NK-92 (cell line): ENCODE data around the gene ABI1.
"Not testable (repeated sequence)": the region's sequence is repeated elsewhere in the genome, so short reads cannot be mapped to it uniquely, and the experiment has no call there.

Source experiments
- DNase-seq: peaks from one replicate; lab custom pipeline; 2025; ENCODE audit not compliant: unreplicated experiment; lab: John Stamatoyannopoulos, UW

ABI1 gene

DNA sequence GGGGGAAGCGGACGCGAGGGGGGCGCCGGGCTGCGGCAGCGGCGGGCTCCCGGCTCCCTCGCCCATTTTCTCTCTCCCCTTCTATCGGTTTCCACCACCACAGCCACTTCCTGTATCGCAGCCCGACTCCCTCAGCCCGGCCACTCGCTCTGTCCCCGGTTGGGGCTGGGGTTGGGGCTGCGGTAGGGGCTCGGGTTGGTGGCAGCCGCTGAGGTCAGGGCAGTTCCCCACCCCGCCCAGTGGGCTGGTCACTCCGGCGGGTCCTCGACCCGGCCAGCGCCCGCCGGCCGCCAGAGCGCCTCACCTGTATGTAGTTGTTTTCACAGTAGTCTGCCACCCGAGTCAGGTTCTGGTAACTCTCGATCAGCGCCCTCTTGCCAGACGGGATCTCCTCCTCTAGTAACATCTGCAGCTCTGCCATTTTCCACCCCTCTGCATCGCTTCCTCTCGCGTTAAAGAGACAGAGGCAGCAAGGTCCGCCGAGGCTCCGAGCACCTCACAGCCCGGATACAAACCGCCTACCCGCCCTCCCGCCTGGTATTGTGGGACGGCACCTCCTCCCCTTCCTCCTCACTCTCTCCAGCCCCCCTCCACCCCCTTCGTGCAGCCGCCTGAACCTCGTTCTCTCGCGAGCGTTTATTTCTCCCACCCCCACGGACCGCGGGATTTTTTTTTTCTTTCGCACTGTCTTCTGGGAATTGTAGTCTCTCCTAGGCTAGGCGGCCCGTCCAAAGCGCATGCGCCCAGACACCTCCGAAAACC, at the start of gene ABI1:
ABI1 (minus strand) TSS at position 516 of the 762 bp plus-strand sequence; CDS start at position 421, 95 bp downstream.
- peak; percentile 97 for DNase-seq

DNA sequence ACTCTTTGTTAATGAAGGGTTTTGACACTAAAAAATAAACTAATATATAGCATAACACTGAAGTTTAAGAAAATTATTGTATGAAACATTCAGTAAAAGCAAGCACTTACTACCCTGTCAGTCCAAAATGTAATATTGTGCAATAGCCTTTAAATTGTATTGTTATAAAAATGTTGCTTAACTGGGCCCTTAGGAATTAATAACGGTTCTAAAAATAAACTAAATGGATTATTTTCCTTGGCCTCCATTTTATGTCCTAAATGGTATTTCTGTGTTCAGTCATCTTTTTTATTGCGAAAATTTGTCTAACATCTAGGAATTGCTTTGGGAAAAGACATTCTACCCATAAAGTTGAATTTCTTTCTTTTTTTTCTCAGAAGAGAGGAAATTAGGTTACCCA, 49.0 kb upstream of the ABI1 start:
- no peak for DNase-seq

DNA sequence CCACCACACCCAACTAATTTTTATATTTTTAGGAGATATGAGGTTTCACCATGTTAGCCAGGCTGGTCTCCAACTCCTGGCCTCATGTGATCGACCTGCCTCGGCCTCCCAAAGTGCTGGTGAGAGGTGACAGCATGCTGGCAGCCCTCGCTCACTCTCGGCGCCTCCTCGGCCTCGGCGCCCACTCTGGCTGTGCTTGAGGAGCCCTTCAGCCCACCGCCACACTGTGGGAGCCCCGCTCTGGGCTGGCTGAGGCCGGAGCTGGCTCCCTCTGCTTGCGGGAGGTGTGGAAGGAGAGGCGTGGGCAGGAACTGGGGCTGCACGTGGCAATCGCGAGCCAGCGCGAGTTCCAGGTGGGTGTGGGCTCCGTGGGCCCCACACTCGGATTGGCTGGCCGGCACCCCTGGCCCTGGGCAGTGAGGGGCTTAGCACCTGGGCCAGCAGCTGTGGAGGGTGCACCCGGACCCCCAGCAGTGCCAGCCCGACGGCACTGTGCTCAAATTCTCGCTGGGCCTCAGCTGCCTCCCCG, 44.6 kb upstream of the ABI1 start:
- DNase-seq: not testable (repeated sequence)

DNA sequence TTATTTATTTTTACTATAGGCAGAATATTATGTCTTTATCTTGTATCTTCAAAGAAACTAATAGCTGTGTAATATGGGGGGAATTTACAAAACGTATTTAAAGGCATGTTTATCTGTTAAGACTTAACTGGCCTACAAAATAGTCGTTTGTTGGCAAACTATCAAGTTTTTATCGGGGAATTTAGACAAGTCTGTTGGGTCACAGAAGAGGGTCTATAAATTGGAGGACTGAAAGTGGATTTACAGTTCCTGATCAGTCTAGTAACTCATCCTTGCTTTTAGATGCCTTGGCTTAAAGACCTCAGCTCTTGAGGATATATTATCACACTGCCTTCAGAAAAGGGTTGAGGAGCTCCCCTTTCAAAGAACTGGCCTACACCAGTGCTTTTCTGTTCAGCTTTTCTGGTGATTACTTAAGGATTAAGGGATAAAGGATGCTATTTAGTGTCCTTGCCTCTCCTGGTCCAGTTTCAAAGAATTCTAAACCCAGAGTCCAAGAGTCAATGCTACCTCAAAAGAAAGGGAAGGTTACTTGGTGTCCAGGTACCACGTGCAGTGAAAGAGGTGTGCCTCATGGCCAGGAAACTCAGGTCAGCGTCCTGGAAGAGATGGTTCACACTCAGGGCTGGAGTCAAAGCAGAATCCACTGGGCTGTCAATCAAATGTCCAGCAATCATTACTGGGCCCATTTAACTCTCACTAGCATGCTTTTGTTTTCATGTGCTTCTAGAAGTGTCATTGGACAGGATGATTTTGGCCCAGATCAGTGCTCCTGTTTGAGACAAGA, 42.9 kb upstream of the ABI1 start:
- no peak for DNase-seq

DNA sequence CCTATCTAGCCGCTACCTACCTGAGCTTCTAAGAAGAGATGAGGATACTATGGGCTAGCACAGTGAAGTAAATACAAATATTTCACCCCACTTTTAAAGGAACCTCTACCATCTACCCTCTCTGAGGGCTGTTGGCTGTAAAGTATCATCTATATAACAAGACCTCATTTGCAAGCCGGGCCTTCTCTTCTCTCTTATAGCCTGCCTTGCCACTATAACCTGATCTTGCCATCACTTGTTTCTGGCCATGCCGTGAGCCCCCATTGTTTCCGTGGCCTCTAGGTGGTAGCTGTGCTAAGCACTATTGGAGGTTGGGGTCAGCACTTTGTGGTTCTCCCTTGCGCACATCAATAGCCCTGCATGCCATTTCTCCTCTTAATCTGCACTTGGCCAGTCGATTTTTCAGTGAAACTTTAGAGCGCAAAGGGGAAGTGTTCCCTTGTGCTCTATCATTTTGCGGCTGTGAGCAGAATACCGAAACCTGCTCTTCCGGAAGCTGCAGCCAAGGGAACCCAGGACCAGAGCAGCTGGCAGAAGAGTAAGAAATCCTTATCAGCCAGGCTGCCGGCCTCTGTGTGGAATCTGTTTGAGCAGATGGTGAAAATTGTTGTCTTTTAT, 31.7 kb upstream of the ABI1 start:
- not testable (repeated sequence) for DNase-seq

GRCh38 chr10:26890956-26891355, 30.2 kb upstream of the ABI1 start:
- DNase-seq: no peak

- DNase-seq: no peak
These were observed 27.0 kb upstream of the ABI1 start for GRCh38 chr10:26887611-26888215.

GRCh38 chr10:26881600-26882331, 21.0 kb upstream of the ABI1 start:
- no peak for DNase-seq

DNA sequence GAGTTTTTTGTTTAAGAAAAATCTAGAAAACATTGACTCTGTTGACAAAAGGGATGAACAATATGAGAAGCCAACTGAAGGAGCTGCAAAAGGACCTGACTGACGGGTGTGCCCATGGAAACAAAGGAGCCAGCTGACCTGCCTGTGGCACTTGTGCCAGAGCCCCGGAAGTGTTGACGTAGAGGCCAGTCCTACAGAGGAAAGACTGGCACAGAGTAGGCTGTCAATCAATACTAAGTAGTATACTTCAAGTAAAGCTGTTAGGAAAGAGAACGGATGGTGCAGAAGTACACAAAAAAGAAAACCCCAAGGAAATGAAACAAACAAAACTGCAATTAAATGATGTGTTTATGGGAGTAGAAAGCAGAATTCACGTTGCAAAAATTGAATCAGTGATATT, 19.0 kb upstream of the ABI1 start:
- no peak for DNase-seq

- no peak for DNase-seq
These were observed 10.0 kb upstream of the ABI1 start for GRCh38 chr10:26870766-26871165.

DNA sequence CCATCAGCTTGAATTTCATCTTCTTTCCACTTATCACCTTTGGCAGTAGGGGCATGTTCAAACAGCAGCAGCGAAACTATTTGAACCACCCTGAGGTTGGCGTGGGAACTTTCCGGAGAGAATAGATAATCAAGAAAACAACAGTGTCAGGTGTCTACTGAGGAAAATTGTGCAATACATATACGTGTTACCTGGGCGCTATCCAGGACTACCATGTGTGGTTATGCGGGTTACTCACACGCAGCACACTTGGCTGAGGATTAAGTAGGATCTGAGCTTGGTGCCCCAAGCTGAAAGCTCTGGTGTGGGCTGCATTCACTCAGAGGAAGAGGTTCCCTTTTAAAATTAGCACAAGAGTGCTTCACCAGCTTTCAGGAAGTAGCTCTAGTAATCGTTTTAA, 8.8 kb upstream of the ABI1 start:
- DNase-seq: no peak

GRCh38 chr10:26863351-26864076, 2.8 kb upstream of the ABI1 start:
- no peak for DNase-seq

- DNase-seq: no peak
These were observed 644 bp upstream of the ABI1 start for GRCh38 chr10:26861205-26861998.

DNA sequence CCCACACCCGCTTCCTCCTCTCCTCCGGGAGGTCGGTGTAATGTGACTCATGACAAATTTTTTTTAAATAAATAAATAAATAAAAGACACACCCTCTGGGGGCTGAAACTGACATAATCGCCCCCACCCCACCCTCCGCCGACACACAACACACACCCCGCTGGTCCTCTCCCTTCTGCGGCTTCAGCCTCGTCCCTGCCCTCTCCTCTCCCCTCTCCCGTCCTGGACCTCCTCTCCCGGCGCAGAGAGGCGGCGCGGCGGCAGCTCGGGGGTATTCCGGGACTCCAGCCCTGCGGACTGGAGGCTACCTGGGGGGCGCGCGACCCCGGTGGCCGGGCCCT, 686 bp downstream of the ABI1 start:
- DNase-seq: no peak

- no peak for DNase-seq
These were observed 1.3 kb downstream of the ABI1 start for GRCh38 chr10:26859241-26860101.

DNA sequence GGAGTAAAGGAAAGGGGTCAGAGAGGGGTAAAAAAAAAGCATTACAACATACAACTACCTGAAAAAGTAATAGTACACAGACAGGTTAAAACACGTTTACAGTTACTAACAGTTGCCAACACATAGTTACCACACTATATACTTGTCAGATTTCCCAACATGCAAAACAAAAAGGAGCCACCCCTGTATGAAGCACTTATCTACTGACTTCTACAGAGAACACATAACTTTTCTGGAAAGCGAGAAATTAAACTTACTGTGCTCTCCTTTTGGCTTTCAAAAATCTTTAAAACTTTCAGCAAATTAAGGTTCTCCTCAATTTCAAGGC, 2.1 kb downstream of the ABI1 start:
- no peak for DNase-seq

DNA sequence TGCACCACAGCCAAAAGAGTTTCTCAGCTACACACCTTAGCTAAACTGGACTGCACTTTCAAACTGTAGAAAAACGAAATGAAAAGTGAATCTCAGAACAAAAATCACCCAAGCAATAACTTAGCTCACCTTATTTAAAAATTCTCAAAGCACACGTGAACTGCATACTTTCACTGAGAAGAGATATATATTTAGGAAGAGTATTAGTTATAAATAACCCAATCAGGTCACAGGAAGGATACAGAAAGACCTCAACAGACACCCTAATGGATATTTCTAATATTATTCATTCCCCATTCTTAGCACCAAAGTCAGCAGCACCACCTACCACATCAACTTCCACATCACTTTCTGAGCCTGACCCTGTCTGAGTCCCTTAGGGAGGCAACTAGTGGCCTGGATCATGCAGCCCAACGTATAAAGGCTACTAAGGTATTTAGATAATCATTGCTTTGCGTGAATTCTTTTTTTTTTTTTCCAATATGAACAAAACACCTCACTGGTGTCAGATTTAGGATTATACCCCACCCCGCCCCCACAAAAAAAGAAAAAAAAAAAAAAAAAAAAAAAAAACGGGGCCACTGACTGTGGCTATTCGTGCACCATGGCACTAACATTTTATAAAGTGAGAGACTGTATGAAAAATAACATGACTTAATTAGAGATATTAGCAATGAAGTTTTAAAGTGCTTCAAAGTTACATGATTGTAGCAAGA, 2.6 kb downstream of the ABI1 start:
- DNase-seq: no peak

DNA sequence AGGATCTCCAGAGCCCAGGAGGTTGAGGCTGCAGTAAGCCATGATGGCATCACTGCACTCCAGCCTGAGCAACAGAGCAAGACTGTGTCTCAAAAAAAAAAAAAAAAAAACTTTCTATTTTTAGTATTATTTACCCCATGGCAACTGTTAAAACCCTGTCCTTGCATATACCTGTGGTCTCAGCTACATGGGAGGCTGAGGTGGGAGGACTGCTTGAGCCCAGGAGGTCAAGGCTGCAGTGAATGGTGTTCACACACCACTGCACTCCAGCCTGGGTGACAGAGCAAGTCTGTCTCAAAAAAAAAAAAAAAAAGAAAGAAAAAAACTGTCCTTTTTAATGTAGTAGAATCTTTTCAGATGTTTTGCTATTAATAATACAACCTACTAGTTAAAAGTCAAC, 3.2 kb downstream of the ABI1 start:
- not testable (repeated sequence) for DNase-seq
